ENCODE data around the gene RTEL1. TPM values are rescaled to one million over a fixed set of nuclear protein-coding genes. Genes with fewer than 3 reads are reported as not detected.

Gene RTEL1
- total and polyA plus RNA-seq, 3 experiments from 2014 or later = 5.7 to 54.5 (median 52.3) TPM

- Histone ChIP-seq H3K27ac (ENCODE audit: low read depth, low read length) (no peak overlapping the region), H3K9me3 (ENCODE audit: low read length) (no peaks in the 10 kb centered on the region), H3K4me1 (ENCODE audit: insufficient read depth, low read length) (peaks cover 23% of the 10 kb centered on the region), H3K4me3 (ENCODE audit: low read length) (no peak overlapping the region), H3K27me3 (ENCODE audit: insufficient read depth, low read length, poor library complexity, severe bottlenecking) (no peaks in the 10 kb centered on the region), H3K36me3 (ENCODE audit: insufficient read depth, low read length) (no peaks in the 10 kb centered on the region)
- Mint-ChIP-seq H3K27ac (peak overlapping the region in 4 of 8 donors; percentile 51 to 90 (median 80)), H3K4me3 (peak overlapping the region in 3 of 7 donors; percentile 8 to 80 (median 79)), H3K4me1 (peaks cover 37 to 43% (median 37%) of the 10 kb centered on the region in 3 donors), H3K9me3 (no peaks in the 10 kb centered on the region), H3K27me3 (no peaks in the 10 kb centered on the region), H3K36me3 (peaks cover 0 to 25% (median 8%) of the 10 kb centered on the region in 3 donors)
- ChIA-PET POLR2A (interaction anchor here (1.0 to 6.0 kb wide), 3 partner anchors 11 to 34 kb away, joined by 4 to 110 read pairs (median 5); partner anchors contain the start of gene RTEL1), CTCF (interaction anchor here (1.2 to 6.1 kb wide), 4 partner anchors 17 to 87 kb away, joined by 3 to 22 read pairs (median 4); partner anchors contain the start of gene PTK6)
- no peak for DNase-seq
These were observed 33.6 kb upstream of the RTEL1 start for GRCh38 chr20:63624486-63624885.

GRCh38 chr20:63625771-63626423 lies 32.2 kb upstream of the RTEL1 start:
- peak overlapping the region; percentile 71 for H3K4me3 ChIP-seq (ENCODE audit: low read length)
- Mint-ChIP-seq H3K4me1 (peaks cover 36 to 47% (median 38%) of the 10 kb centered on the region in 3 donors), H3K27ac (peak overlapping the region; percentile 84 to 97 (median 94))

GRCh38 chr20:63626424-63627128 lies 31.5 kb upstream of the RTEL1 start, which contains the start of gene GMEB2:
GMEB2 (minus strand) TSS chr20:63627101; CDS start chr20:63619397, 7,704 bp downstream.
- H3K36me3 Mint-ChIP-seq = peaks cover 0 to 24% (median 8%) of the 10 kb centered on the region in 3 donors
- DNase-seq = peak in 3 of 5 donors; percentile 56 to 96 (median 65)
- H3K36me3 ChIP-seq (ENCODE audit: insufficient read depth, low read length) = no peaks in the 10 kb centered on the region
- no peaks in the 10 kb centered on the region for H3K27me3 Mint-ChIP-seq
- H3K4me1 Mint-ChIP-seq = peaks cover 35 to 50% (median 37%) of the 10 kb centered on the region in 3 donors
- ChIA-PET POLR2A (interaction anchor here (0.9 to 6.0 kb wide), 13 partner anchors 8 to 239 kb away, joined by 3 to 110 read pairs (median 5); partner anchors contain the start of genes HELZ2, LIME1, PPDPF and RTEL1), CTCF (interaction anchor here (0.8 to 6.1 kb wide), 9 partner anchors 10 to 237 kb away, joined by 3 to 22 read pairs (median 4); partner anchors contain the start of gene PTK6)
- H3K9me3 ChIP-seq (ENCODE audit: low read length) = no peaks in the 10 kb centered on the region
- H3K4me1 ChIP-seq (ENCODE audit: insufficient read depth, low read length) = peaks cover 30% of the 10 kb centered on the region
- H3K27ac Mint-ChIP-seq = peak within 1 kb of the TSS; percentile 84 to 97 (median 94)
- H3K27me3 ChIP-seq (ENCODE audit: insufficient read depth, low read length, poor library complexity, severe bottlenecking) = no peaks in the 10 kb centered on the region
- H3K4me3 ChIP-seq (ENCODE audit: low read length) = peak within 1 kb of the TSS; percentile 93
- H3K27ac ChIP-seq (ENCODE audit: low read depth, low read length) = peak within 1 kb of the TSS; percentile 81
- H3K4me3 Mint-ChIP-seq = peak within 1 kb of the TSS; percentile 90 to 98 (median 95)
- no peaks in the 10 kb centered on the region for H3K9me3 Mint-ChIP-seq

More at GRCh38 chr20:63625771-63626423, 32.2 kb upstream of the RTEL1 start:
- H3K36me3 Mint-ChIP-seq = peaks cover 0 to 25% (median 8%) of the 10 kb centered on the region in 3 donors
- POLR2A ChIA-PET = interaction anchor here (1.6 to 6.0 kb wide), 2 partner anchors 14 to 32 kb away, joined by 4 to 110 read pairs; partner anchors contain the start of gene RTEL1
- H3K27me3 Mint-ChIP-seq = no peaks in the 10 kb centered on the region
- peak in 2 of 5 donors; percentile 30 to 63 for DNase-seq
- no peaks in the 10 kb centered on the region for H3K9me3 Mint-ChIP-seq
- Histone ChIP-seq H3K9me3 (ENCODE audit: low read length) (no peaks in the 10 kb centered on the region), H3K4me1 (ENCODE audit: insufficient read depth, low read length) (peaks cover 24% of the 10 kb centered on the region), H3K36me3 (ENCODE audit: insufficient read depth, low read length) (no peaks in the 10 kb centered on the region), H3K27ac (ENCODE audit: low read depth, low read length) (peak overlapping the region; percentile 81), H3K27me3 (ENCODE audit: insufficient read depth, low read length, poor library complexity, severe bottlenecking) (no peaks in the 10 kb centered on the region)
- CTCF ChIA-PET = interaction anchor here (1.1 to 6.1 kb wide), 3 partner anchors 16 to 44 kb away, joined by 3 to 22 read pairs (median 5); no protein-coding TSS in a partner anchor
- peak overlapping the region; percentile 74 to 90 (median 79) for H3K4me3 Mint-ChIP-seq

GRCh38 chr20:63627129-63627750 lies 30.9 kb upstream of the RTEL1 start:
- Histone ChIP-seq H3K4me3 (ENCODE audit: low read length) (peak overlapping the region; percentile 93), H3K9me3 (ENCODE audit: low read length) (no peaks in the 10 kb centered on the region), H3K27ac (ENCODE audit: low read depth, low read length) (peak overlapping the region; percentile 81), H3K4me1 (ENCODE audit: insufficient read depth, low read length) (peaks cover 35% of the 10 kb centered on the region), H3K36me3 (ENCODE audit: insufficient read depth, low read length) (no peaks in the 10 kb centered on the region), H3K27me3 (ENCODE audit: insufficient read depth, low read length, poor library complexity, severe bottlenecking) (no peaks in the 10 kb centered on the region)
- DNase-seq = peak; percentile 87 to 98 (median 91)
- peaks cover 0 to 24% (median 8%) of the 10 kb centered on the region in 3 donors for H3K36me3 Mint-ChIP-seq
- peaks cover 31 to 52% (median 34%) of the 10 kb centered on the region in 3 donors for H3K4me1 Mint-ChIP-seq
- ChIA-PET POLR2A (interaction anchor here (0.9 to 6.0 kb wide), 13 partner anchors 8 to 238 kb away, joined by 3 to 110 read pairs (median 5); partner anchors contain the start of genes HELZ2, LIME1, PPDPF and RTEL1), CTCF (interaction anchor here (0.8 to 1.9 kb wide), 8 partner anchors 9 to 237 kb away, joined by 3 to 17 read pairs (median 4); partner anchors contain the start of gene PTK6)
- H3K27ac Mint-ChIP-seq = peak overlapping the region; percentile 68 to 96 (median 86)
- peak overlapping the region; percentile 90 to 98 (median 95) for H3K4me3 Mint-ChIP-seq
- no peaks in the 10 kb centered on the region for H3K9me3 Mint-ChIP-seq
- H3K27me3 Mint-ChIP-seq = no peaks in the 10 kb centered on the region

- POLR2A ChIA-PET = interaction anchor here (0.6 to 6.0 kb wide), 8 partner anchors 8 to 238 kb away, joined by 3 to 110 read pairs (median 8); partner anchors contain the start of genes HELZ2, LIME1, PPDPF and RTEL1
- H3K4me3 Mint-ChIP-seq = peak overlapping the region; percentile 90 to 98 (median 95)
- H3K9me3 Mint-ChIP-seq = no peaks in the 10 kb centered on the region
- Histone ChIP-seq H3K4me1 (ENCODE audit: insufficient read depth, low read length) (peaks cover 41% of the 10 kb centered on the region), H3K36me3 (ENCODE audit: insufficient read depth, low read length) (no peaks in the 10 kb centered on the region), H3K9me3 (ENCODE audit: low read length) (no peaks in the 10 kb centered on the region), H3K27me3 (ENCODE audit: insufficient read depth, low read length, poor library complexity, severe bottlenecking) (no peaks in the 10 kb centered on the region), H3K27ac (ENCODE audit: low read depth, low read length) (peak overlapping the region; percentile 81), H3K4me3 (ENCODE audit: low read length) (peak overlapping the region; percentile 93)
- no peaks in the 10 kb centered on the region for H3K27me3 Mint-ChIP-seq
- peaks cover 27 to 52% (median 32%) of the 10 kb centered on the region in 3 donors for H3K4me1 Mint-ChIP-seq
- H3K27ac Mint-ChIP-seq = peak overlapping the region; percentile 82 to 97 (median 94)
- H3K36me3 Mint-ChIP-seq = peaks cover 0 to 21% (median 8%) of the 10 kb centered on the region in 3 donors
- peak in 1 of 5 donors; percentile 49 for DNase-seq
- CTCF ChIA-PET = interaction anchor here (1.8 to 1.9 kb wide), 3 partner anchors 9 to 14 kb away, joined by 4 to 17 read pairs (median 9); no protein-coding TSS in a partner anchor
These were observed 30.3 kb upstream of the RTEL1 start for GRCh38 chr20:63627751-63628245.

- H3K4me3 ChIP-seq (ENCODE audit: low read length) = peak overlapping the region; percentile 93
- no peaks in the 10 kb centered on the region for H3K27me3 ChIP-seq (ENCODE audit: insufficient read depth, low read length, poor library complexity, severe bottlenecking)
- Mint-ChIP-seq H3K4me1 (peaks cover 29 to 53% (median 38%) of the 10 kb centered on the region in 3 donors), H3K27me3 (no peaks in the 10 kb centered on the region), H3K4me3 (peak overlapping the region; percentile 90 to 98 (median 95)), H3K36me3 (peaks cover 0 to 18% (median 8%) of the 10 kb centered on the region in 3 donors), H3K9me3 (no peaks in the 10 kb centered on the region), H3K27ac (peak overlapping the region; percentile 82 to 97 (median 94))
- peak overlapping the region; percentile 81 for H3K27ac ChIP-seq (ENCODE audit: low read depth, low read length)
- no peaks in the 10 kb centered on the region for H3K36me3 ChIP-seq (ENCODE audit: insufficient read depth, low read length)
- peak in 3 of 5 donors; percentile 41 to 59 (median 54) for DNase-seq
- peaks cover 47% of the 10 kb centered on the region for H3K4me1 ChIP-seq (ENCODE audit: insufficient read depth, low read length)
- ChIA-PET POLR2A (interaction anchor here (0.6 to 6.0 kb wide), 6 partner anchors 7 to 108 kb away, joined by 3 to 110 read pairs (median 10); partner anchors contain the start of genes LIME1 and RTEL1), CTCF (interaction anchor here (1.2 to 1.9 kb wide), 5 partner anchors 8 to 14 kb away, joined by 4 to 17 read pairs (median 7); no protein-coding TSS in a partner anchor)
- no peaks in the 10 kb centered on the region for H3K9me3 ChIP-seq (ENCODE audit: low read length)
These were observed 29.7 kb upstream of the RTEL1 start for GRCh38 chr20:63628246-63628975.

Data from CD8-positive, alpha-beta memory T cell (primary cell).